IPS DF 19.7 (cell line): ENCODE results near the gene SLC22A5.
"Not testable (repeated sequence)": the region's sequence is repeated elsewhere in the genome, so short reads cannot be mapped to it uniquely, and the experiment has no call there.

ENCODE experiments used
- DNase-seq: peaks from one replicate; pipeline ENCODE4 v3.0.0-alpha.2; 2013; ENCODE audit warnings: low read depth, low spot score

Gene SLC22A5

DNA sequence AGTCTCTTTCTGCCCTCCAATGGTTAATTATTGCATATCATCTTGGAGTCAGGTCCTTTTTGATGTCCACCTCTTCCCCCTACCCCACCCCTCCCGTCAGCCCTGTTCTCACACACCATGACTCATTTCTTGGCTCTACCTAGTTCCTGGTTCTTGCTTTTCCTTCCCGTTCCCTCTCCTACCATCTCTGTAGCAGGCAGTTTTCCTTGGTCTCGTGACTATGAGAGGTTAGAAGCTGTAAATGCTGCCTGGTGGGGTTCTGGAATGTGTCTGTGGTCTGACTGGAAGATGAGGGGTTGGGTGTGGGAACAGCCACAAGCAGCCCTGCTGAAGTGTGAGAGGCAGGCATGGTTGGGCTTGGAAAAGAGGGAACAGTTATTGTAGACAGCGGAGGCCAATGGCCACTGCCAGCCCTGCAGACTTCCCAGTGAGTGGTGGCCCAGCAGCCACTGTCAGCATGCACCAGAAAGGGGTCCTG lies 18.2 kb downstream of the SLC22A5 start:
- DNase-seq, result no peak

DNA sequence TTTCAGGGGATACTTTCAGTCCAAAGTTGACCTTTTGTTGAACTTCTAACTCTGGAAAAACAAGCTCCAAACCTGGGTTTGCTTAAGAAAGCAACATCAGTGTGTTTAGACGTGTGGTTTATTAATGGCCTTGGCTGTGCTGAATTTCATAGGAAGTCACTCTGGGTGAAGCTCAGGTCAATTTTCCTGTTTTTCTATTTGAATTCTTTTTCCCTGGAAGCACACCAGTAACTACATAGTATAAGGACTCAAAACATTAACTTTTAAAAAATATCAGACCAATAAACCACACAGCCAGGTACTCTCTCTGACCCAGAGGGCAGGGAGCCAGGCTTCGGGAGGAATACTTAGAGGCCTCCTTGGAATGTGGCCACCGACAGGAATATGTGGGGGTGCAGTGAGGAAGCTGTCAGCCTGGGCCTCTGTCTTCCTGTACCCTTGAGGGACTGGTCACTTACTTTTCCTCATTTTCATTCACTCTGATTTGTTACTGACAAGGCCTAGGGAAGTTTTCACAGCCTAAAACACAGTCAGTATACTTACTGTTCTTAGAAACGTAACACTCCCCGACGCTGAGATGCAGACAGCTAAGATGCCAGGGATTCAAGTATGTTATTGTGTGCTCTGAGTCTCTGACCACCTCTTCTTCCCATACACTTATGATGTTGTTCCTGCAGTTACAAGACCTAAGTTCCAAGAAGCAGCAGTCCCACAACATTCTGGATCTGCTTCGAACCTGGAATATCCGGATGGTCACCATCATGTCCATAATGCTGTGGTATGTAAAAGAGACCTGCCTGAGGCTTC lies 18.9 kb downstream of the SLC22A5 start:
- no peak for DNase-seq

DNA sequence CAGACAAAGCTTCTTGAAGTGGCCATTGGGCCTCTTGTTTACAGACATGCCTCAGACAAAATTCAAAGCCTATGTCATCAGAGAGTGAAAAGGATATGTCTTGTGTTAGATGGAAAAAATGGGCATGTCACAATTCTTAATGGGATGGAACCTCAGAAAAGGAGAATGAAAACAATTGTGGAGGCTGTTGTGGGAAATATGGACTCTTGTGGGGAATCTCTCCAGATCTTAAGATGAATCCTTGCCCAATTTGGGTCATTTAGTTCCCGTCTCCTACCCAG lies 19.5 kb downstream of the SLC22A5 start:
- DNase-seq, result no peak

DNA sequence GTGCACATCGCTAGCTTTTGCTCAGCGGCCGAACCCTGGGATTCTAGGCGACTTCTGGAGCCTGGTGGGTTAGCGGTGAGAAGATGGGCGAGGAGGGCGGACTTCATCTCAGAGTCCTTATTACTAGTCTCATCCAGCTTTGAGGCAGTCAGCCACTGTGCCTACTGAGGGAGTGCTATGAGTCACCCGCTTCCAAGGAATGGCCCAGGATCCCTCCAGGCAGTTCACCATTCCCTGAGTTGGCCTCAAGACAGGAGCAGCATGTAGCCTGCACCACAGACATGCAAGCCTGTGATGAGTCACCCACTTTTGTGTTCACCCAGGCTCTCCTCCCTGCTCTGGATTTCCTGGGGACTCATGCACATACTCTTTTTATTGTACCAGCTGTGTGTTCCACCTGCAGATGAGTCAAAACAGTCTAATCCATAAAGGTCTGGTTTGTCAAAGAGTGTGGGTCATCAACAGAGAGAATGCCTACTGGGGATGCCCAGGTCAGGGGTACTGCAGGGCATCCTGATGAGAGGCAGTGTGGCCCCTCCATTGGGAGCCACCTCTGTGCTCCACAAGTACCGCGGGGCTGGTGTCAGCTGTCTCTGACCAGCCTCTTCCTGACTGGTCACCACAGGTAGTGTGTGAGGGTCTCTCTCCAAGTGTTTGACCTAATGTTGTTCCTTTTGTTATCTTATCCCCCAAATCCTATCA lies 20.2 kb downstream of the SLC22A5 start:
- no peak for DNase-seq

DNA sequence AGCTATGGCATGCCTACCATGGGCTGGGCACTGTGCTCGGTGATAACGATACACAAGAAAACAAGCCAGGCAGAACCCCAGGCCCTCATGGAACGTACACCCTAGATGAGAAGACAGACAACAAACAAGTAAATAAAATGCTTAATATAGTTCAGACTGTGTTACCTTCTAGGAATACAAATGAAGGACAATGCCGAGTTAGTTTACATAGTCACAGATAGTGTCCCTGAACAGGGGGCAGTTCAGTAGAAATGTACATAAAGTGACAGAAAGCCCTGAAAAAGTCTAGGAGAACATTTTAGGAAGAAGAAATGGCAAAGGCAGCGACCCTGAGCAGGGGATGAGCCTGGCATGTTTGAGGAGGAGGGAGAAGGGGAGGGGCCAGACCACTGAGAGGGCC lies 21.7 kb downstream of the SLC22A5 start:
- no peak for DNase-seq

DNA sequence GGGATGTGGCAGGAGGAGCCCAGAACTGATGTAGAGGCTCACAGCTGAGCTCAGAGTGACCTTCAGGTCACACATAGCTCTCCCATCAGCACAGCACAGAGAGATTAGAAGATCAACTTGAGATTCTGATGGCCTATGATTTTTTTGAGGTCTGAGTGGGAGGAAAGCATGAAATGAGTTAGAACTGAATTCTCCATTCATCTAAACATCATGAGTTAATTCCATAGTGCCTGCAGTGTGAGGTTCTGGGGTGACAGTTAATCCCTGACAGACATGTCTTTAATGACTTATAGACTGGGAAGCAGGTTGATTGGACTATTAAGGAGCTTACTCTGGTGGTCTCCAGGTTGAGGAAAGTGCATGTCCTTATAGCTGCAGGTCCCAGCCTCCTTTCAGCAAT lies 22.4 kb downstream of the SLC22A5 start:
- DNase-seq, result no peak

DNA sequence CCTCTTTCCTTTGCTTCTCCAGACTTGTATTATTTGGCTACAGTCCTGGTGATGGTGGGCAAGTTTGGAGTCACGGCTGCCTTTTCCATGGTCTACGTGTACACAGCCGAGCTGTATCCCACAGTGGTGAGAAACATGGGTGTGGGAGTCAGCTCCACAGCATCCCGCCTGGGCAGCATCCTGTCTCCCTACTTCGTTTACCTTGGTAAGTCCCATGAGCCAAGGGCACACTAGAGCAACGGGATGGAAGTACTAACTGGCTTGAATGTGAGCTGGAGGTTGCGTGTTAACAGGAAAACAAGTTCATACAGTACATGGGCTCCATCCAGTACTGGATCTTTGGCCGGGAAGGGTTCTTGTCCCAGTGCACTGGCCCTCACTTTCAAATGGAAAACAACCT lies 22.9 kb downstream of the SLC22A5 start:
- no peak for DNase-seq

DNA sequence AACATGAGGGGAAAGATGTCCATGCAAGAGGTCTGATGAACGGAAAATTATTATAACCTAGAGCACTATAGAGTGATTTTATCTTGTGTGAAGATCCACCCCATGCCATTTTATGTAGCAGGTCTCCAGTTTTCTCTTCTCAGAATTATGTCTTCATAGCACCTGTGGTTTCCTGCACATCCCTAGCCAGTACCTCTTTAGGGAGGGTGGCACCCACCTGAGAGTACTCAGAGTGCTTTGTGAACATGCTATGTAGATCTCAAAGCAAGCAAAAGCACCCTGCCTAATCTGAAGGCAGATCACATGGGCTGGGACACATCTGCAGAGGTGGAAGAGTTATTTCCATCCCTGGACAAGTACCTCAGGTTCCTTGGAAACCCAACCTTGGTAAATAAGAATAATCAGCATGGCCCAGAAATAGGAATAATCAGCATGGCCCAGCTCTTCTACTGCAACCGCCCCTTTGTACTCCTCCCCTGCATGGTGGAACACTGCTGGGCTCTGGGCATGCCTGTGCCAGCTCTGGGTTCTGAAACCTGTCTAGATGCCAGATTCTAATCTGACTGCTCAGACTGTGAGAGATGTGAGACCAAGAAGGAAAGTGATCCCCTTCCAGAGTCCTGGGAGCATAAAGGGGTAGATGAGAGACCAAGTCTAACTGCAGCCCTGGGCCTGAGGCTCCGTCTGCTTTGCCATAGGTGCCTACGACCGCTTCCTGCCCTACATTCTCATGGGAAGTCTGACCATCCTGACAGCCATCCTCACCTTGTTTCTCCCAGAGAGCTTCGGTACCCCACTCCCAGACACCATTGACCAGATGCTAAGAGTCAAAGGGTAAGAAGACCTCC lies 23.7 kb downstream of the SLC22A5 start:
- DNase-seq, result no peak

DNA sequence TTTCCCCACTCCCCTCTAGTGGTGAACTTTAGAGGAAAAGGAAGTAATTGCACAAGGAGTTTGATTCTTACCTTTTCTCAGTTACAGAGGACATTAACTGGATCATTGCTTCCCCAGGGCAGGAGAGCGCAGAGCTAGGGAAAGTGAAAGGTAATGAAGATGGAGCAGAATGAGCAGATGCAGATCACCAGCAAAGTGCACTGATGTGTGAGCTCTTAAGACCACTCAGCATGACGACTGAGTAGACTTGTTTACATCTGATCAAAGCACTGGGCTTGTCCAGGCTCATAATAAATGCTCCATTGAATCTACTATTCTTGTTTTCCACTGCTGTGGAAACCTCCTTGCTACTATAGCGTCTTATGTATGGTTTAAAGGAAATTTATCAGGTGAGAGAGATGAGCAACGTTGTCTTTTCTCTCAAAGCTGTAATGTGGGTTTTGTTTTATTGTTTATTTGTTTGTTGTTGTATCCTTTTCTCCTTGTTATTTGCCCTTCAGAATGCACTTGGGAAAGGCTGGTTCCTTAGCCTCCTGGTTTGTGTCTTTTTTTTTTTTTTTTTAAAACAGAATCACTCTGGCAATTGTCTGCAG lies 25.3 kb downstream of the SLC22A5 start:
- DNase-seq, result no peak

DNA sequence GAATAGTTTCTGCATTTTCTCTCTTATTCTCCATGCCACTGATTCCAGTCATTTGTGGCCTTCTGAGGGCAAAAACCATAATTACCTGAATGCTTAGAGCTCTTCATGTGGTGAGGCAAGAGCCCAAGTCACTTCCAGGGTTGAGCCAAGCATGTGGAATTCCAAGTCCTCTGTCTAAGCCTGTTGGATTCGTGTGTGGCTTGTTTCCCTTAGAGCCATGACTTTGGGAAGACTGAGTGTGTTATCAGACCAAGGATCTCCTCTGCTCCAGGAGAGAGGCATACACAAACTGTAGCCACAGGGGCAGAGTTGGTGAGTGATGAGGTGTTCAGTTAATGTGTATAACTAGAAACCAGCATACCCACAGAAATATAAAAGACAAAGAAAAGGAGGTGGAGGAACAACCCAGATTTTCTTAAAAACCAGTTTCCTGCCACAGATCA lies 27.1 kb downstream of the SLC22A5 start:
- no peak for DNase-seq

DNA sequence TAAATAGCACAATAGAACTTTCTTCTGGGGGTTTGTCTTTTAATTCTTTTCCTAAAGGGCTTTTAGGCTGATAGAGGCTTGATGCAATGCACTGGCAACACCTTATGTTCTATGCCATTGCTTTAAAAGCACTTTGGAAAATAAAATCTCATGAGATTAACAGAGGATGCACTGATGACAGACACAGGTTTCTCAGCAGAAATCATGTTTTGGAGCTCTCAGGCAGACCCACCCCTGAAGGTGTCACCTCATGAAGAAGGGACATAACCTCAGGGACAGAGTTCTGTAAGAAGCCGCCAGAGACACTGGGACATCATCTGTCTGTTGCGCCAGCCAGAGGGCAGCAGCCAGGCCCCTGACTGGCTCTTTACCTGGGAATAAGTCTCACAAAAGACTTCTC lies 27.7 kb downstream of the SLC22A5 start:
- DNase-seq, result no peak

DNA sequence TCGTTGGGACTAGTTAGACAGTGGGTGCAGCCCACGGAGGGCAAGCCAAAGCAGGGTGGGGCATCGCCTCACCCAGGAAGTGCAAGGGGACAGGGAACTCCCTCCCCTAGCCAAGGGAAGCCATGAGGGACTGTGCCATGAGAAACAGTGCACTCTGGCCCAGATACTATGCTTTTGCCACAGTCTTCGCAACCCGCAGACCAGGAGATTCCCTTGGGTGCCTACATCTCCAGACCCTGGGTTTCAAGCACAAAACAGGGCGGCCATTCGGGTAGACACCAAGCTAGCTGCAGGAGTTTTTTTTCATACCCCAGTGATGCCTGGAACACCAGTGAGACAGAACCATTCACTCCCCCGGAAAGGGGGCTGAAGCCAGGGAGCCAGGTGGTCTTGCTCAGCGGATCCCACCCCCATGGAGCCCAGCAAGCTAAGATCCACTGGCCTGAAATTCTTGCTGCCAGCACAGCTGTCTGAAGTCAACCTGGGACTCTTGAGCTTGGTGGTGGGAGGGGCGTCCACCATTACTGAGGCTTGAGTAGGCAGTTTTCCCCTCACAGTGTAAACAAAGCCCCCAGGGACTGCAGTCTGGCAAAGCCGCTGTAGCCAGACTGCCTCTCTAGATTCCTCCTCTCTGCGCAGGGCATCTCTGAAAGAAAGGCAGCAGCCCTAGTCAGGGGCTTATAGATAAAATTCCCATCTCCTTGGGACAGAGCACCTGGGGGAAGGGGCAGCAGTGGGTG lies 28.6 kb downstream of the SLC22A5 start:
- DNase-seq, result not testable (repeated sequence)

DNA sequence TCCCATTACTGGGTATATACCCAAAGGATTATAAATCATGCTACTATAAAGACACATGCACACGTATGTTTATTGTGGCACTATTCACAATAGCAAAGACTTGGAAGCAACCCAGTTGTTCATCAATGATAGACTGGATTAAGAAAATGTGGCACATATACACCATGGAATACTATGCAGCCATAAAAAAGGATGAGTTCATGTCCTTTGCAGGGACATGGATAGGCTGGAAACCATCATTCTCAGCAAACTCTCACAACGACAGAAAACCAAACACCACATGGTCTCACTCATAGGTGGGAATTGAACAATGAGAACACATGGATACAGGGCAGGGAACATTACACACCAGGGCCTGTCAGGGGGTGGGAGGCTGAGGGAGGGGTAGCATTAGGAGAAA lies 34.5 kb downstream of the SLC22A5 start:
- DNase-seq, result not testable (repeated sequence)

DNA sequence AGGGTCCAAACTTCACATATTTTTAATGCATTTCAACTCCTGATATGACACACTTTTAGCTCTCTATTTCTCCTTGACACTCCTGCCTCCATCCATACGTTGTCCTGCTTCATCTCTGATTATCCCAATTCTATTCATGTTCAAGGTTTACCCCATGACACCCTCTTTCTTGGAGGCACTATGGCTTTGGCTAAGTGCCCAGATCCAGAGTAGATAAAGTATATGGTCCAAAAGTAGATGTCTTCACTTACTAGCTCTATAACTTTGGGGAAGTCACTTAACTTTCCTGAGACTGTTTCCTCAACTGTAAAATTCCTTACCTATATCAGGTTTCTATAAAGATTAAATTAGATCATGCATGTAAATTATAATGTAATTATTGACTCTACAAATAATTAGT lies 36.1 kb downstream of the SLC22A5 start:
- no peak for DNase-seq

DNA sequence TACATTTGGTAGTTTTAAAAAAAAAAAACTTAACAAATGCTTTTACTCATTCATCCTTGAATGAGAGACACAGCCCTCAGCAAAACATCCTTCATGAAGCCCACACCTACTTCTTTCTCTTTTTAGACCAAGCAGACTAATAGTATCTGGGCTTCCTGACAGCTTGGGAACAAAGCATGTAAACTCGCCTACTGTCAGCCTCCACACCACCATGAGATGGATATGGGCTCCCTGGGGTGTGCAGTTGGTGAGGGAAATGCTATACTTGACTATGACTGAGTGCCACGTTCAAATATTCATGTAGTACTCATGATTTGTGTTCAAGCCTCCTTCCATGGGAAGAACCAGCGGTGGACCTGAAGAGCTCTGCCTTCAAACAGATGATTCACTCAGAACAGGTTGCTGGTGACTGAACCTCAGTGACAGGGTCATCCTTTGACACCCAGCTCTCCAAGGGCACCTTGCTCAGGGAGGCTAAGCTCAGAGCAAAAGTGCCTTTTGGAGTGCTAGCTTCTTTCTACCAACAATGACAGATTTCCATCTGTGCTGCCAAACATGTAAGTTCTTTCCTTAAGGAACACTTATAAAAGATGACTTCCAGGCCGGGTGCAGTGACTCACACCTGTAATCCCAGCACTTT lies 36.8 kb downstream of the SLC22A5 start:
- no peak for DNase-seq

DNA sequence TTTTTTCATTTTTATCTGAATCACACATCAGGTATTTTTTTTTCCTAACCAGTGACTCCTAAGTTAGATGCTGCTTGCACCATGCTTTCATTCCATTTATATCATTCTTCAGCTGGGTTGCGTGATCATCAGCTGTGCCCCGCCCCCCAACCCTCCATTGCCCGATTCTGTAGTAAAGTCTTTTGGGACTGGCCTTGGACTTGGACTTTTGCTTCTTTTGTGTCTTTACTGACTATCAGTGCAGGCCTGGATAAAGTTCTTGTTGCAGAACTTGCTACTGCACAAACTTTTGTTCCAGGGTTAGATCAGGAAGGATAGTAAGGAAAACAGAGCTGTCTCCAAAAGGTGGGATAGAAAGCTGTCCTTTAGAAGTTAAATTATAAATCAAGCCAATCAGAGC lies 38.5 kb downstream of the SLC22A5 start:
- DNase-seq, result no peak

DNA sequence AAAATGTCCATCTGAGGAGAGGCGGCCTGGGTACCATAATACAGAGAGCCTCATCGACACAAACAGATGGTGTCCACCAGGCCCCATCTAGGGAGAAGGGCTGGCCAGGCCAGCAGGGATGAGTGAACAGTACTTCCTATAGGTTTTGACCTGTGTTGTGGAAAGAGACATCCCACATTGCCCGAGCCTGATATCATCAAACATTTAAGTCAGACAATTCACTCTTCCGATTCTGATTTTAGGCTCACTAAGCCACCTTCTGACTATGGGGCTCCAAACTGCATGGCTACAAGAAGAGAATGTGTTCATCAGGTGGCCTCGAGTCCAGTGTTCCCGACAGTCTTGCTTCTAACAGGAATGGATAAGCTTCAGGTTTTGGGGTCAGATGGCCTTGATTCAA lies 38.9 kb downstream of the SLC22A5 start:
- DNase-seq, result no peak

DNA sequence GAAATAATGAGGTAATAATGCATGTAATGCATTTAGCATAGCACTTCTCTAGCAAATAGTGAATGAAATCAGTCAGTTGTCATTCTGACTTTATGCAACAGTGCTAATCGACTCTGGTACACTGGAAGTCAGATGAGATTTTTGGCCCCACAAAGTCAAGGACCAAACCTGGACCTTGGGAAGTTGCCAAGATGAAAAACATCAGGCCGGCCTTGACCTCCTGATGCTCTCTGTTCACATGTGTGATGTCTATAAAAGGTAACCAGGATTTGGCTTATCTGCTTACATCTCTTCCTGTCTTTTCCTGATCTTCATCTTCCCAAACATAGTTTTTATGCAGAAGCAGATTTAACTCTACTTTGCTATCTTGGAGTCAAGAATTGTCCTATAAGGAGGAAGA lies 39.5 kb downstream of the SLC22A5 start:
- no peak for DNase-seq

DNA sequence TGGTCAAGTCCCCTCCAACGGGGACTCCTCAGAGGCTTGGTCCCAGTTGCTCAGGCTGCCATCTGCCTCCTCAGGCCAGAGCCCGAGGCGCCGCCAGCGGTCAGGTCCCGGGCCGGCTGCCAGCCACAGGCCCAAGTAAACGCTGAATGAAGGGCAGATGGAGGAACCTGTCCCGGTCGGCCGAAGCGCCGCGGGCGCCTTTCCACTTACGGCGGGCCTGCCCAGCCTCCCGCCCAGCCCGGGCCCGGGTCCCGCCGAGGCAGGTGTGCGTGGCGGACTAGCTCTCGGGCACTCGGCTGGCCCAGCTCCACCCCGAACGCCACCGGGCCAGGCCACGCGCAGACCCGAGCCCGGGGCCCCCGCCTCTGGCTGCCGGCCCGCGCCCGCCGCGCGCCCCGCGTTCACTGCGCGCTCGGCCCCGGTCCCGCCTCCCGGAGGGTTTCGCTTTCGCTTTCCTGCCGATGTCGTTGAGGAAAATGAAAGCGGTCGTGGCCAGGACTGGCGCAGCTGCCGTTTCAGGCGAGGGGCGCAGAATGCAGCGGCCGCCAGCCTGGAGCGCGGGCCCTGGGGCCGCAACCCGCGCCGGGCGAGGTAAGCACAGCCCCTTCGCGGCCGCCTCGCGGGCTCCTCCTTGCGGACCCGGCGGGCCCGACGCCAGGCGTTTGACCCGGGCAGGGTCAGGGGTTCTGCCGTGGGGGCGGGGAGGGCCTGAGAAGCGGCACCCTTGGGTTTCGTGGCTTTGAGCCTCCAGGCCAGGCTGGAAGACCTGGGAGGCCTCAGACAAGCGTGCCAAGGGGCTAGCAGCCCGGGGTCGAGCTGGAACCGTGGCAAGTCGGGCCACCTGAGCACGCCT lies 41.2 kb downstream of the SLC22A5 start:
- no peak for DNase-seq
